ENCODE measurements around the gene RPS6KA5.
A peak's percentile ranks its signal among the peaks of the same experiment; 100 is the strongest.
"Not testable (repeated sequence)": the region's sequence is repeated elsewhere in the genome, so short reads cannot be mapped to it uniquely, and the experiment has no call there.

The RPS6KA5 gene

DNA sequence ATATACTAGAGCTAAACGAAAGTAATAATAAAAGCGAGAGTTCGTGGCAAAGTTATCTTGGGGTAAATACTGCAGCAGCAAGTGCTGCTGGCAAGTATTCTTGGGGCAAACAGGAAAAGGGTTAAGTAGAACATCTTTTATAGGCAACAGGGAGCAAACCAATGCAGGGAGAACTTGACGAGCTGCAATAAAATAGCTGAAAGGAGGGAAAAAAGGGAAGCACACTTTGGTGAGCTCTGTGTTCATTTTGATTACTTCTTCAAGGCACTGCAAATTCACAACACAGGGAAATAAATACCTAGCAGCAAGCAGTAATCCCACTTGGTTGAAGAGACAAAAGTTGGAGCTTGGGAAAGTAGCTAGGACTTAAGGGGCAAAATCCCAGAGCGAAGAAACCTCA lies 201.9 kb downstream of the RPS6KA5 start:
- DNase-seq, result no peak

DNA sequence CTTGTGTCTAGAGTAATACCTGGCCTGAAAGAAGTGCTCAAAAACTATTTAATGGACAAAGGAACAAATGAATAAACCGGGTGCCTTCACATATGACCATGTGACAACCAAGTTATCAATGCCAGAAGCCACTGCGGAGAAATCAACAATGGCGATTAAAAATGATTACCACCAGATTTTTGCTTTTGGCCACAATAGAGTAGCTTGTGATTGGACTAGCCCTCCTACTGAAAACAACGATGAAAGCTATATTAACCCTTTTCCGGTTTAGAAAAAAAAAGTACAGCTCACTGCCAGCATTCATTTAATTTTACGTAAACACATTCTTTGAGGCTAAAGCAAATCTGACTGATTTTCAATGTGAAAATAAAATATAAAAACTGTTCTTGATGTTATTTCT lies 202.6 kb downstream of the RPS6KA5 start:
- DNase-seq, result no peak

DNA sequence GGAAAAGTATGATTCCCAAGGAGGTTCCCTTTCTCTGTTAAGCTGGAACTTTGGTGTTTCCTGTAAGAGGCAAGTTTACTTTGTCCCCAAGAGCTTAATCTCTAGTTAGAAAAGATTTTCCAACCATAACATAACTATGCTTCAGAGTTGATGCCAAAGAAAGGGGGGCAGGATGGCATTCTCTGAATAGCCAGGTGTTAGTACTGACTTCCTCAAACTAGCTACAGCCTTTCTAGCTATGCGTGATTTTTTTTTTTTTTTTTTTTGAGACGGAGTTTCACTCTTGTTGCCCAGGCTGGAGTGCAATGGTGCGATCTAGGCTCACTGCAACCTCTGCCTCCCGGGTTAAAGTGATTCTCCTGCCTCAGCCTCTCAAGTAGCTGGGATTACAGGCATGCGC lies 204.3 kb downstream of the RPS6KA5 start:
- not testable (repeated sequence) for DNase-seq

DNA sequence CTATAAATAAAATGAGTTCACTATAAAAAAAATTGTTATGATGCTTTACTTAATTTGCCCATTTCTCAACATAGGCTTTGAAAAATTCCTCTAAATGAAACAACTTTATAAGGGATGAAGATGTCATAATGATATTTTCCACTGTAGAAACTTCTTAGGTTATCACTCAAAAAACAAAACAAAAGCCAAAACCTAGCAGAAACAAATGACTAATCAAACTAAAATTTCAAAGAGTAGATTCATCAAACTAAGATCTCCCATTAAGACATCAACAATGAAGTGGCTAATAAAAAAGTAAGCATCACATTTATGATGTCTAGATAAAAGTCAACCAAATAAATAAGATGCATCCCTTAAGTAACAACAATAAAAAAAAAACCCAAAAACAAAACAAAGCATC lies 207.3 kb downstream of the RPS6KA5 start:
- no peak for DNase-seq

DNA sequence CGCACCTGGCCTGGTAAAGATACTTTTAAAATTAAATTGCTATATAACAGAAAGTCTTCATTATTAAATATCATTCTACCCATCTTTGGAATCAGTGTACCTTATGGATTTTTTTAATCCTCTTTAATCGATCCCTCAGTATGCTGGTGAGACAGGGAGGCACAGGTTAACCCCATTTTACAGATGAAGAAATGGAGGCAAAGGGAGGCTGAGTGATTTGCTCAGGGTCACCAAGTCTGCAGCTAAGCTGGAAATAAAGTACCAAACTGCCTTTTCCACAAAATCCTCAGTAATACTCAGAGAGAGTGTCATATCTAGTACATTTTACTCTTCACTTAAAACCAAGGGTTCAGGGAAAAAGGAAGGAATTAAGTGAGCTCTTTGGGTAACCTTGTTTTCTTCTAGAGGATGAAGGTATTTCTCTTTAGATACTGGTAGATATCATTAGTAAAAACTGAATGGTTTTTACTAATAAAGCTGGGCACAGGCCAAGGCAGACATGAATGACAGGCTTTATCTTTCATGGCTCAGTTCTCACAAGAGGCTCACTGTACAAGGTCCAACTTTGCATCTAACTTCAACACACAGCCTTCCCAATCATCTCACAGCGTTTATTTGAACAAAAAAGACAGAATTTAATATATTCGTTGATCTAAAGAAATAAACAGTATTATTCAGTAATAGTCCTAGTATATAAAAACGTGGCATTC lies 209.0 kb downstream of the RPS6KA5 start:
- no peak for DNase-seq

DNA sequence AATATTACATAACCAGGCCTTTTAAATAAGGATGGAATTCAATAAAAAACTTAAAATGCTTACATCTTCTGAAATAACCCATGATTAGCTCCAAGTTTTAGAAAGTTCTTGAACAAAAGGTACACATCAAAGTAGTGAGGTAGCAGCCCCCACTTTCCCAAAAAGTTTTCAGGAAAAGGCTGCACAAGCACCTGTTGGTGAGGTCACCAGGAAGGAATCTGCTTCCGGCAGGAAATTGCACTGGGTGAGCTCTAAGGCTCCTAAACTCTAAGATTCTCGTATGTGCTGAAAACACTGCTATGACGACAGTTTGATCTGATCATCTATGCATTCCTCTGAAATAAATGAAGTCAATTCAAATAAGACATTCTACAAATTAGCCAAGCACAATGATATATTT lies 210.0 kb downstream of the RPS6KA5 start:
- DNase-seq, result no peak

DNA sequence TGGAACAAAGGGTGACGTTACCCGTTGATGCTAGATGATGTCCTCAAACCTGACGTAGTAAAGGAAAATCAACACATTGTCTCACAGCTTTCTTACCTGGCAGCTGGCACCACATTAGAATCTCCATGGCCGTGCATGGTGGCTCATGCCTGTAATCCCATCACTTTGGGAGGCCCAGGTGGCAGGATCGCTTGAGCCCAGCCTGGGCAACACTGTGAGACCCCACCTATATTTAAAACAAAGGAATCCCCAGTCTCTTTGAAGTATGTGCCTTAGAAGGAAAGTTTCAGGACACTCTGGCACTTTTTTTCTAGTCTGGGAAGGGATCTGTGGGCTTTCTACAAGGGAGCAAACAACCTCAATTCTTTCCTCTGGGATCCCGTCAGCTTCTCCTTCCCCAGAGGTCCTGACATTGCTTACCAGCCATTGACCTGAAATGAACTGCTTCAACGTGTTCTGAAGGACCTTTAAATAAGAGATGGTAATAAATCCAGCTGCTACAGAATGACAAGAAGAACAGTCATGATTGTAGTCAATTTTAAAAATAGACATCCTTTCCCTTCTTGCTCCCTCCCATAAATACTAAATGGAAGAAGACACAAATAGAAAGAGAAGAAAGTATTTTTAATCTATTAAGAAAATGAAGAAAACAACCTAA lies 210.5 kb downstream of the RPS6KA5 start:
- DNase-seq, result no peak

DNA sequence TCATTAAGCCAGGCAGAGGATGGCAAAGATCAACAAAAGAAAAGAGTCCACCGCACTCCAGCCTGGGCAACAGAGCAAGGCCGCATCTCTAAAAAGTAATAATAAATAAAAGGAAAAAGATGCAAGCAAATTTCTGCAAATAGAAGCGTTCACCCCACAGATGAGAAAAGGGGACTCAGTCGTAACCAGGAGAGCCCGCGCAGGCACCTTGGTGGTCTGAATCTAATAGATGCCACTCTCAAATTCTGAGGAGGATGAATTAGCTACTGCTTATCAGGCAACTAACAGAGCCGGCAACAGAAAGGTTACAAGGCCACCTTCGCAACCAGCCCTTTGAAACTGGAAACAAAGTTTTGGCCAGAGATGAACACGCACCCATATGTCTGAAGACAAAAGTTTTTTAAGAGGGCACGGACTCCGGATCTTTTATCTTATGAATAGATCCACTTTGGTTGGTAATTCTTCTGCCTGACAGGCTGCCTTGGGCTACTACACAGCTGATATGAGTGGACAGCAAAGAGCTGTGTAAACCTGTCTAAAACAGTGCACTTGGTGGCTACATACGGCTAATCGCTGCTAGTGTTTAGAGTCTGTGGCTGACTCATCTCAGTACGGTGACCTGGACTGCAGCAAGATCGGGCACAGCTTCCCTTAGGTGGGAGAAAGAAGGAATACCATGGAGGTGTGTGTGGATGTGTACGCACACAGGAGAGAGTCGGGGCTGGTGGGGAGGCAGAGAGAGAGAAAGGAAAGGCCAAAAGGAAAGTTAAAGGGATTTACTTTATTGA lies 211.3 kb downstream of the RPS6KA5 start:
- DNase-seq, result no peak

DNA sequence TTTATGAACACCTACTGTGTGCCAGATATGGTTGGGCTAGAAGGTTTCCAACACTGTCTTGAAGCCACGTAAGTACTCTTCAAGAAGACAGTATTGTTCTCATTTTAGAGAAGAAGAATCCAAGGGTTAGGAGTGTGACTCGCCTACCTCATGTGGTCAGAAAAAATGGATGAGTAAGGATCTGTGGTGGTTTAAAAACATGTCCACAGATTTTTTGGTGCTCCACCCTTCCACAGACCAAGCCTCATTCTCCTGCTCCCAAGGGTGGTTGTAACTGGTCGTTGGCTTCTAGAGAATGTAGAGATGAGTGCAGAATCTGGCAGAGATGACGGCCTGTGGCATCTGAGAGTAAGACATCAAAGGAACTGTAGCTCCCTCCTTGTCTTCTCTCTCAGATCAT lies 213.9 kb downstream of the RPS6KA5 start:
- no peak for DNase-seq

DNA sequence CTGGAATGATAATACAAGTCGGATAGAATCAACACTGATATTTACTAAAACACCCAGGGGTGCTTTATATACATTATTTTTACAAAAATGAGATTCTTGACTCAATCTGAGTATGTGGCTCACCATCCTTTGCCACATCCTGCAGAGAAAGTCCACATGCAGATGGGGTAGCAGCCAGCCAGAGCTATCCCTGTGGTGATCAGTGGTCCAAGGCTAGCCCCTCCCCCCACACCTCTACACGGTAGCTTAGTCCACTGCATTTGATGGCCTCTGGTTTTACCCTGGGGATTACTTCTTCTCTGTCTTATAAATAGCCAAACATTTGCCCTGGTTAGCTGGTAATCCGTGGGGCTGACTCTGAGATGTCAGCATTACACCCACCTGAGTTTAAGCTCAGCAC lies 216.1 kb downstream of the RPS6KA5 start:
- no peak for DNase-seq

DNA sequence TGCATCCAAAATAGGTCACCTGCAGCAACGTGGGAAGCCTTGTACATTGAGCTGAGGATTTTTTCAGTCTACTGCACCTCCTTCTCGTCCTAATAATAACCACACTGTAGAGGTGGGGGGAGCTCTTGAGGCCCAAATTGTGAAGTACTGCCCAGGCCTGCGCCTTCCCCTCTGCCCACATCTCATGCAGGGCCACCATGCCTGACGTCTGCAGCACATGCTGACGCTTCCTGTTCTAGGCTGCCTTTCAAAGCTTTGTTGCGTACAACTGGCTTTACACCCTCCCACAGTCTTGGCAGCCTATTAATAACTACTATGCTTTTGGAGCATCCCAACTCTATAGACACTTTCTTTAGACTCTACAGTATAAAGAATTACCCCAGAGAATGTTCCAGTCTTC lies 217.7 kb downstream of the RPS6KA5 start:
- no peak for DNase-seq

DNA sequence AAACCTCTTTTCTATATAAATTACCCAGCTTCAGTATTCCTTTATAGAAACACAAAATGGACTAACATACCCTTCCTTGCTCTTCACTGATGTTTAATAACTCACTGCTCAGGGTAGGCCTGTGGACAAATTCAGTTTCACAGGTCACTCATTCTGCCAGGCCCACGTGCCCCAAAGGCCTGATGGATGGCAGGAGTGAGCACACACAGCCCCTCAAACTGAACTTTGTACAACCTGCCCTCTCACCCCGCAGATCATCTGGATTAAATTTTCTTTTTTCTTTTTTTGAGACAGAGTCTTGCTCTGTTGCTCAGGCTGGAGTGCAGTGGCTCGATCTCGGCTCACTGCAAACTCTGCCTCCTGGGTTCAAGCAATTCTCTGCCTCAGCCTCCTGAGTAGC lies 219.8 kb downstream of the RPS6KA5 start:
- DNase-seq, result not testable (repeated sequence)

DNA sequence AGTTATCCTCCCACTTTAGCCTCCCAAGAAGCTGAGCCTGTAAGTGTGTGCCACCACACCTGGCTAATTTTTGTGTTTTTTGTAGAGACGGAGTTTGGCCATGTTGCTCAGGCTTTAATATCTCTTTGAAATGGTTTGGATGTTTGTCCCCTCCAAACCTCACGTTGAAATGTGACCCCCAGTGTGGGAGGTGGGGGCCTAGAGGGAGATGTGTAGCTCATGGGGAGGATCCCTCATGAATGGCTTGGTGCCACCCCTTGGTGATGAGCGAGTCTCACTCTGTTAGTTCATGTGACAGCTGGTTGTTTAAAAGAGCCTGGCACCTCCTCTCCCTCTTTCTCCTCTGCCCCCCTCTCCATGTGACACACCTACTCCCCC lies 220.6 kb downstream of the RPS6KA5 start:
- no peak for DNase-seq

DNA sequence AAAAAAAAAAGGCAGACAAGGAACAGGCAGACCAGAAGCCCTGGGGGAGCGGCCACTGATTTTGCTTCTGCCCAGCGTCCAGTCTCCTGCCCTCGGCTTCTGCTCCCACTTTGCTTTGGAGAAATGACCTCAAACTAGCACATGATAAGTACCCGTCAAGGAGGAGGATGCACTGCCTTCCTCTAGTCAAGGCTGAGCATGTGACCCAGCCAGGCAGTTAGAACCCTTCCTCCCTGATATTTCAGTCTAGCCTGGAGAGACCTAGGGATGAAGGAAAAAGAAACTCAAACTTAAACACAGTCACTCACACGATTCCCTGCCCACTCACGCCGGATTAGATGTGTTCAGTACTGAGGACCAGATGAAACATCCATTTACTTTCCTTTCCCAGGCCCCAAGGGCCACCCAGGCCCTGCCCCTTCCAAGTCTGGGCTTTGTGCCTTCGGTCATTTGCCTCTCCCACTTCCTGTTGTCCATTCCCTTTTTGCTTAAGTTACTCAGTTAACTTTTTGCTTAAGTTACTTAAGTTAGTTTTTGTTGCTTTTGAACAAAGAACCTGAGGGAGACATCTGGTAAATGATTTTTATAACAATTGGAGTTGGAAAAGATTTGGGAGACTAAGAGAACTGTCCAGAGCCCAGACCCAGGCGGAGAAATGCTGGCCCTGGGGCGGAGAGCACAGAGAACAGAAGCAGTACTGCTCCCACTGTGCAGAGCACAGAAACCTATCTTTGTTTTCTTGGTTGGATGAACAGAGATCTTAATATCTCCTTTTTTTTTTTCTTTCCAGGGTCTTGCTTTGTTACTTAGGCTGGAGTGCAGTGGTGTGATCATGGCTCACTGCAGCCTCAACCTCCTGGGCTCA lies 221.2 kb downstream of the RPS6KA5 start:
- DNase-seq, result no peak

DNA sequence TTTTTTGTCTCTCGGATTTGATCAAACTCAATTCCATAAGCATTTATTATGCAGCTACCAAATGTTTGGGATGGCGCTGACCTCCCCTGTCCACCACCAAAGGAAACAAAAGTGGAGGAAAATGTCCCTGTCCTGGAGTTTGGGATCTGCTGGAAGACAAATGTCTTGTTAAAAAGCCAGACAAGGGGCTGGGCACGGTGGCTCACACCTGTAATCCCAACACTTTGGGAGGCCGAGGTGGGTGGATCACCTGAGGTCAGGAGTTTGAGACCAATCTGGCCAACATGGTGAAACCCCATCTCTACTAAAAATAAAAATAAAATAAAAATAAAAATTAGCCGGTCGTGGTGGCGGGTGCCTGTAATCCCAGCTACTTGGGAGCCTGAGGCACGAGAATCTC lies 221.9 kb downstream of the RPS6KA5 start:
- not testable (repeated sequence) for DNase-seq

DNA sequence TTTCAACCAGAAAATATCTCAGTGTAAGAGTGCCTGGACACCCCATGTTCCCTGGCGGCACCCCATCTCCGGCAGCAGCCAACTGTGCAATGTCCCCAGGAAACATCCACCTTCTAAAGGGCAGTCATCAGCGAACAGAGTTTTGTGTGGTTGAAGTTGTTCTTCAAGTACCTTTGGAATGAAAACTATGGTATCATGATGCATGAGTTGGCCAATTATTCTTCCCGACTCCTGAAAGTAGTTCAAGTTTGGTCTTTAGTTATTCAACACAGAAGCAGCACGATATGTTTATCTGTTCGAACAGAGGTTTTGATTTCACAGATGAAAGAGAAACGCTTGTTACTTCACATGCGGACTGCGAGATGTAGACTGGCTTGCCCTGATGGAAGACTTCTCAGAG lies 223.1 kb downstream of the RPS6KA5 start:
- no peak for DNase-seq

DNA sequence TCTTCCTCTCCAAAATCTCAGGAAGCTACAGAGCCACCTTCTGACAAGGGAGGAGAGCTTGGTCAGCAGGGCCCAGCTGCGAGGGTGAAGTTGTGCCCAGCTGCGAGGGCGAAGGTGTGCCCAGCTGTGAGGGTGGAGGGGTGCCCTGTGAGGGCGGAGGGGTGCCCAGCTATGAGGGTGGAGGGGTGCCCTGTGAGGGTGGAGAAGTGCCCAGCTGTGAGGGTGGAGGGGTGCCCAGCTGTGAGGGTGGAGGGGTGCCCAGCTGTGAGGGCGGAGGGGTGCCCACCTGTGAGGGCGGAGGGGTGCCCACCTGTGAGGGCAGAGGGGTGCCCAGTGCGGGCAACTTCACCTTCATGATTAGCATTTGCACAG lies 223.8 kb downstream of the RPS6KA5 start:
- DNase-seq, result no peak

DNA sequence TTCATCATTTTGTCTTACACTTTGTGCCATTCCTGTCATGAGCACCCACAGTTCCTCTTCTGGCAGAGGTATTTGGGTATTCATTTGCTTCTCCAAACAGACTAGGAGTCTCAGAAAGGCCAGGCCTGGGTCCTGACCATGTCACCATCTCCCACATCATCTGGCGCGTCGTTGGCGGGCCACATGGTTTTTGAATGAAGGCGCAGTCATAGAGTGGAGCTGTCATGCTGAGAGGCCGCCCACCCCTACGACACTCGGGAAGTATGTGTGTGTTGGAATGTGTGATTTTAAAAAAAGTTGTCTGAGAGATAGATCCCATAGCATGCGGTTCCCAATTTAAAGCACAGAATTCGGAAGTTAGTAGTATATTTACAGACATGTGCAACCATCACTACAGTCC lies 228.6 kb downstream of the RPS6KA5 start:
- no peak for DNase-seq

DNA sequence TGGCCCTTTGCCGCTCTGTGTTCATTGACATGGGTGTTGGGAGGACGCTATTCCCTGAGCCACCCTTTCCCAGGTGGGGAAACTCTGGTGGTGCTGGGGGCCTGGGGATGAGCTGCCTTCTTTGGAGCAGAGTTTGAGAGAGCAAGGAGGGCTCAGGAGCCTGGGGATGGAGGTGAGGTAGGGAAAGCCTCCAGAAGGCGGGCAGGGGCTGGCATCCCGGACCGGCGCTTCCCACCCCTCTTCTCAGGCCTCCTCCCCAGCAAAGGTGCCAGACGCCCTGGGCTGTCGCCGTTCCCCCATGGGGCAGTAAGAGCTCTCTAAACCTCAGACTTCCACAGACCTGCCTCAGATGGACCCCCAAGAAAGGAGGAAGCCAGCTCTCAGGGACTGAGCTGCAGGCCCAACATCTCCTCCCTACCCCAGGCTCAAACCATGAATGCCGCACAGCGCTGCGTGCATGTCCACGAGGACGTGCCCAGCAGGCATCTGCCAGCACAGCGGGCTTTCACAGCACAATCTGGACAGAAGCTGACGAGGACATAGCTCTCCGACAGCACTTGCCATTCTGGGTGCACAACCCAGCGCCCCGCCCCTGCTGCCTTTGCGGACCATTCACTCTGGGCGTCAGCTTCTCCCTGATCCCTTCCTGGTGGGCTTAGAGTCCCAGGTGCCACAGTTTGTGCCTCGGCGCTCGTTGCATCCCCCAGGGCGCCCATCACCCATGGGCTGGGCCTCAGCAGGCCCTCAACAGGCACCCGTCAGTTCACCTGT lies 229.3 kb downstream of the RPS6KA5 start:
- no peak for DNase-seq

DNA sequence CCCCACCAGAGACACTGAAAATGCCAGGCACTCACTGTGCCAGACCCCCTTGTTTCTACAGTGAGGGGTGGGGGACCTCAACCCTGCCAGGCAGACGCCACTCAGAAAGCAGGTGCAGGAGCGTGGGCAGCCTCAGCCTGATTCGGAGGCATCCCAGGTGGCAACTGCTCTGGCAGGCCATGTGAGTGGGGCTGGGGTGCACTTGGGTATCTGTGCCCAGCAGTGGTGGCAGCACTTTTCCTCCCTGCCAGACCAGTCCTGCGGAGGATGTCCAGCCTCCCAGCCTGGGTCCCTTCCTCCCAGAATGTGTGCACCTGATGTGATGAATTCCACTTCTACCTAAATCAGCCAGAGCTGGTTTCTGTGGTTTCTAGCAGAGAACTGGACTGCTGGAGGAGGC lies 230.8 kb downstream of the RPS6KA5 start:
- DNase-seq, result no peak

DNA sequence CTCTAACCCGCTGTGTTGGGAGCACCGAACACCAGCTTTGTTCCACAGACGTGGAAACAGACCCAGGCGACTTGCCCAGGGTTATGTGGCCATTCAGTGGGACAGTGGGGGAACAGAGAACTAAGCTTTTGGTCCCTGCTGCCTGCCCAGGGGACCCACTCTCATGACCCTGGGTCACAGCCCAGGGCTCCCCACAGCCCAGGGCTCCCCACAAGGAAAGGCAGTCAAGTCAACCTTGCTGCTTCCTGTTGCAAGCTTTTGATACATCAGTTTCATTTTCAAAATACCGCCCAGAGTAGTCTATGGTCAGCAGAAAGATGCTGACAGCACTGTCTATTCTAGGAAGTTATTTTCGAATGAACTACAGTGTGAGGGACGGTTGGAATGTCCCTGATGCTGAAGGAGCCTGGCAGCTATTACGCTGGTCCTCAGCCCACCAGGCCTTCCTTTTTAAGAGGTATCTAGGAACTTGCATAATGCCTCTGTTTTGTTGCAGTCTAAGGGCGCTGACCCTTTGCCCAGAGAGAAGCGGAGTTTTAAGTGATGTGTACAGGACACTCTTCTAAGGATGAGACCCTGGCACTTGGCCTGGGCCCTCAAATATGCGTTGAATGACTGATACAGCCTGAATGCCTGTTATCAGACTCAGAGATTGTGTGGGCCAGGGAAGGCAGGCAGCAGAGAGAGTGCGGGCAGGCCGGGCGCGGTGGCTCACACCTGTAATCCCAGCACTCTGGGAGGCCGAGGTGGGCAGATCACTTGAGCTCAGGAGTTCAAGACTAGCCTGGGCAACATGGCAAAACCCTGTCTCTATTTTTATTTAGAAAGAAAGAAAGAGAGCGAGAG lies 231.6 kb downstream of the RPS6KA5 start:
- peak; percentile 27 for DNase-seq

Measured in CD4-positive, alpha-beta T cell treated with Interleukin-6 for 4 hours (primary cell).